Panc1 (cell line): Measurements from ENCODE around the gene ADAMTS18. TPM values are rescaled to one million over a fixed set of nuclear protein-coding genes. Genes with fewer than 3 reads are reported as not detected.

Experiments
- ATAC-seq: fragments of 200-7000 bp; cut with Tn5 transposase; 2 replicates; pipeline ENCODE4 v1.9.1; 2020; ENCODE audit warnings: mild to moderate bottlenecking, moderate library complexity
- BruUV-seq: library from RNA; stranded (reverse); fragments of 400-500 nt; replicated peaks from 2 replicates; lab custom pipeline; 2021; lab: Mats Ljungman, UMichigan
- CTCF ChIA-PET: fragments of 300-600 bp; sonication (Branson Sonifier 250); formaldehyde crosslinking; loops from one replicate; lab custom pipeline; 2022; ENCODE audit warnings: antibody characterized with exemption; lab: Charles Lee
- POLR2A ChIA-PET: fragments of 300-600 bp; sonication (Branson Sonifier 250); formaldehyde crosslinking; loops from one replicate; lab custom pipeline; 2022; ENCODE audit warnings: antibody characterized with exemption; lab: Charles Lee
- DNase-seq: peaks from one replicate; pipeline ENCODE4 v3.0.0-alpha.2; 2010; ENCODE audit warnings: low read depth, low spot score
- H3K27ac ChIP-seq: 2 replicates; pipeline ENCODE4 v1.5.1; 2011; ENCODE audit warnings: mild to moderate bottlenecking, low read length, inconsistent platforms
- H3K27me3 ChIP-seq: fragments of 200-500 bp; sonication (Bioruptor generic); 2 replicates; pipeline ENCODE4 v1.6.0; 2014; ENCODE audit warnings: low read length, inconsistent platforms; ENCODE audit not compliant: control insufficient read depth, insufficient read depth
- H3K36me3 ChIP-seq: fragments of 200-500 bp; sonication (Bioruptor generic); 2 replicates; pipeline ENCODE4 v1.5.1; 2014; ENCODE audit warnings: inconsistent platforms, mild to moderate bottlenecking, low read length, moderate library complexity; ENCODE audit not compliant: control insufficient read depth, insufficient read depth
- H3K4me1 ChIP-seq: 2 replicates; pipeline ENCODE4 v1.5.1; 2011; ENCODE audit warnings: inconsistent platforms, mild to moderate bottlenecking, low read length, moderate library complexity; ENCODE audit not compliant: control insufficient read depth, insufficient read depth
- H3K4me3 ChIP-seq, 2 experiments: 2 replicates each; pipeline ENCODE4 v1.5.1; 2011 to 2012; ENCODE audit warnings: low read depth in 2 of 2, low read length in 2 of 2, mild to moderate bottlenecking in 2 of 2, inconsistent platforms in 1 of 2, moderate library complexity in 1 of 2
- H3K9me3 ChIP-seq: fragments of 200-500 bp; sonication (Bioruptor generic); 2 replicates; pipeline ENCODE4 v1.5.1; 2014; ENCODE audit warnings: low read depth, mild to moderate bottlenecking, inconsistent platforms, low read length, moderate library complexity; ENCODE audit not compliant: control insufficient read depth, insufficient read depth
- CTCF ChIP-seq: fragments of 450-650 bp; IDR thresholded peaks from 2 replicates; pipeline ENCODE4 v1.5.1; 2017; ENCODE audit warnings: mild to moderate bottlenecking
- POLR2AphosphoS5 ChIP-seq: IDR thresholded peaks from 2 replicates; pipeline ENCODE4 v1.6.1; 2012; ENCODE audit warnings: mild to moderate bottlenecking, low read depth, low read length, moderate library complexity
- SIN3A ChIP-seq: IDR thresholded peaks from 2 replicates; pipeline ENCODE4 v1.6.1; 2012; ENCODE audit warnings: low read depth, mild to moderate bottlenecking, low read length, moderate library complexity, borderline replicate concordance; ENCODE audit not compliant: insufficient read depth
- TCF7L2 ChIP-seq: IDR thresholded peaks from 2 replicates; pipeline ENCODE4 v1.6.1; 2011; ENCODE audit warnings: mild to moderate bottlenecking, low read depth, low read length, inconsistent platforms
- in situ Hi-C: cut with HindIII; loops from 2 replicates; pipeline ENCODE4 v1.10.0; 2016; ENCODE audit warnings: low sequenced_read_pairs, low pct_unique_long_range_greater_than_20kb
- intact Hi-C: fragments of 100-400 bp; cut with micrococcal nuclease; formaldehyde crosslinking; loops from one replicate; pipeline ENCODE4 v1.10.0; 2022; ENCODE audit not compliant: unreplicated experiment
- total RNA-seq: library from RNA; stranded (reverse); gene quantifications from one replicate; pipeline ENCODE4 v1.2.1, GENCODE V29; 2021; ENCODE audit not compliant: unreplicated experiment
- TF ChIP-seq, protein P1 (sequence below), 2 experiments: IDR thresholded peaks; 2 replicates each; pipeline ENCODE4 v1.6.1; 2011 to 2012; ENCODE audit warnings: low read depth in 2 of 2, control low read depth in 1 of 2, low read length in 1 of 2, mild to moderate bottlenecking in 1 of 2, moderate library complexity in 1 of 2; ENCODE audit not compliant: insufficient read depth in 1 of 2

ADAMTS18 gene
- total RNA-seq, 1 experiment from 2014 or later = not detected

DNA sequence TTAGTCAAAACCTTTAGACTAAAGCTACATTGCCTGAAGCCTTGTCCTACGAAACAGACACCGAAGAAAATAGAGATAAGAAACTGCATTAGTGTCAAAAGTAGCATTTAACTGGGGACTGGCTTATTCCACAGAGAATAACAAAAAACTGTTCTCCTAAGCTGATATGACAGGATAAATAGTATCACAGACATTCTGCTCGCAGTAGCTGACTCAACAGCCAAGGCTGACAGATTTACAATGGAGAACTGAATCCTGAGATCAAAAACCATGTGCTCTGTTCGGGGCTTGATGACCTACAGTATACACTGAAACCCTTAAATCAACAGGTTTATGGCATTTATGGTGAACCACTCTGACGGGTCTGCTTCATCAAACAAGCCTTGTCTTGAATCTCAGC, 25.5 kb downstream of the ADAMTS18 start:
- peaks cover 9% of the 10 kb centered on the region for H3K4me1 ChIP-seq
- CTCF ChIA-PET = no interaction called here
- ATAC-seq (no peak), DNase-seq (no peak)
- TF ChIP-seq POLR2AphosphoS5 = no peak
- TF ChIP-seq, protein P1, sequence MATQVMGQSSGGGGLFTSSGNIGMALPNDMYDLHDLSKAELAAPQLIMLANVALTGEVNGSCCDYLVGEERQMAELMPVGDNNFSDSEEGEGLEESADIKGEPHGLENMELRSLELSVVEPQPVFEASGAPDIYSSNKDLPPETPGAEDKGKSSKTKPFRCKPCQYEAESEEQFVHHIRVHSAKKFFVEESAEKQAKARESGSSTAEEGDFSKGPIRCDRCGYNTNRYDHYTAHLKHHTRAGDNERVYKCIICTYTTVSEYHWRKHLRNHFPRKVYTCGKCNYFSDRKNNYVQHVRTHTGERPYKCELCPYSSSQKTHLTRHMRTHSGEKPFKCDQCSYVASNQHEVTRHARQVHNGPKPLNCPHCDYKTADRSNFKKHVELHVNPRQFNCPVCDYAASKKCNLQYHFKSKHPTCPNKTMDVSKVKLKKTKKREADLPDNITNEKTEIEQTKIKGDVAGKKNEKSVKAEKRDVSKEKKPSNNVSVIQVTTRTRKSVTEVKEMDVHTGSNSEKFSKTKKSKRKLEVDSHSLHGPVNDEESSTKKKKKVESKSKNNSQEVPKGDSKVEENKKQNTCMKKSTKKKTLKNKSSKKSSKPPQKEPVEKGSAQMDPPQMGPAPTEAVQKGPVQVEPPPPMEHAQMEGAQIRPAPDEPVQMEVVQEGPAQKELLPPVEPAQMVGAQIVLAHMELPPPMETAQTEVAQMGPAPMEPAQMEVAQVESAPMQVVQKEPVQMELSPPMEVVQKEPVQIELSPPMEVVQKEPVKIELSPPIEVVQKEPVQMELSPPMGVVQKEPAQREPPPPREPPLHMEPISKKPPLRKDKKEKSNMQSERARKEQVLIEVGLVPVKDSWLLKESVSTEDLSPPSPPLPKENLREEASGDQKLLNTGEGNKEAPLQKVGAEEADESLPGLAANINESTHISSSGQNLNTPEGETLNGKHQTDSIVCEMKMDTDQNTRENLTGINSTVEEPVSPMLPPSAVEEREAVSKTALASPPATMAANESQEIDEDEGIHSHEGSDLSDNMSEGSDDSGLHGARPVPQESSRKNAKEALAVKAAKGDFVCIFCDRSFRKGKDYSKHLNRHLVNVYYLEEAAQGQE (IDR thresholded peaks at IDR 0.05; ENCODE audit: insufficient read depth in 1 of 2, low read depth in 2 of 2, low read length in 1 of 2) = no peak
- no peak for TF ChIP-seq TCF7L2
- TF ChIP-seq CTCF = no peak
- no peak for TF ChIP-seq SIN3A
- in situ Hi-C loops = no loop called here
- POLR2A ChIA-PET = no interaction called here
- H3K4me3 ChIP-seq = no peak overlapping the region
- peak overlapping the region; percentile 51; the same call in 1 of the 2 replicates for H3K27ac ChIP-seq
- H3K9me3 ChIP-seq = peaks cover 5% of the 10 kb centered on the region; the same call in 1 of the 2 replicates
- H3K27me3 ChIP-seq = no peaks in the 10 kb centered on the region
- intact Hi-C loops = no loop called here
- no TSS peak for BruUV-seq
- no peaks in the 10 kb centered on the region for H3K36me3 ChIP-seq

DNA sequence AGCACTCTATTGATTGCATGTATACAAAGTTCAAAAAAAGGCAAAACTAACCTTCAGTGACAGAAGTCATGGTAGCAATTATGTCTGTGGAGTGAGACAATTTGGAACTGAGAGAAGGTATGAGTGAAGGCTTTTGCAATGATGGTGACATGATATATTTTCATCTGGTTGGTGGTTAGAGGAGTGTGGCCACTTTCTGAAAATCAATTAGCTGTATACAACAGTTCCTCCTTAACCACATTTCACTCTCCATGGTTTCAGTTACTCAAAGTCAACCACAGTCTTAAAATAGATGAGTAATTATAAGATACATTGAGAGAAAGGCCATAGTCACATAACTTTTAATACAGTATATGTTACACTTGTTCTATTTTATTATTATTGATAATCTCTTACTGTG, 26.2 kb downstream of the ADAMTS18 start:
- H3K27ac ChIP-seq = peak overlapping the region; percentile 34; the same call in 1 of the 2 replicates
- peaks cover 5% of the 10 kb centered on the region; the same call in 1 of the 2 replicates for H3K4me1 ChIP-seq
- POLR2A ChIA-PET = no interaction called here
- no peak overlapping the region for H3K4me3 ChIP-seq
- DNase-seq = no peak
- no peaks in the 10 kb centered on the region for H3K36me3 ChIP-seq
- ATAC-seq = no peak
- intact Hi-C loops = no loop called here
- H3K27me3 ChIP-seq = no peaks in the 10 kb centered on the region
- in situ Hi-C loops = no loop called here
- H3K9me3 ChIP-seq = peaks cover 5% of the 10 kb centered on the region; the same call in 1 of the 2 replicates
- no TSS peak for BruUV-seq
- TF ChIP-seq, protein P1 (IDR thresholded peaks at IDR 0.05; ENCODE audit: insufficient read depth in 1 of 2, low read depth in 2 of 2, low read length in 1 of 2) = no peak
- TF ChIP-seq SIN3A = no peak
- TF ChIP-seq TCF7L2 = no peak
- no peak for TF ChIP-seq CTCF
- no peak for TF ChIP-seq POLR2AphosphoS5
- CTCF ChIA-PET = no interaction called here
